HepG2 (cell line): ENCODE results near the gene MYO7A. TPM values are rescaled to one million over a fixed set of nuclear protein-coding genes. Genes with fewer than 3 reads are reported as not detected.

Experiments used
- ATAC-seq: fragments of 200-7000 bp; cut with Tn5 transposase; 3 replicates; pipeline ENCODE4 v1.9.1; 2020; ENCODE audit warnings: mild to moderate bottlenecking, moderate library complexity
- BruUV-seq: library from RNA; stranded (reverse); fragments of 400-500 nt; replicated peaks from 2 replicates; lab custom pipeline; 2021; lab: Mats Ljungman, UMichigan
- CTCF ChIA-PET: fragments of 300-600 bp; formaldehyde crosslinking; extraction: SDS; loops from one replicate; lab custom pipeline; 2021; ENCODE audit warnings: low total read pairs, inconsistent platforms, low intra/inter-chr PET ratio; lab: Yijun Ruan, JAX
- POLR2A ChIA-PET: fragments of 350-600 bp; sonication (Branson Sonifier 250); formaldehyde crosslinking; loops from one replicate; lab custom pipeline; 2020; ENCODE audit warnings: antibody characterized with exemption, inconsistent platforms; lab: Yijun Ruan, JAX
- DNase-seq: peaks from one replicate; pipeline ENCODE4 v3.0.0-alpha.2; 2015; ENCODE audit warnings: low spot score
- FAIRE-seq: peaks from 3 replicates; lab custom pipeline; 2011; peaks lifted over from hg19 to GRCh38; lab: Jason Lieb, UNC
- H2AFZ ChIP-seq: one replicate; pipeline ENCODE4 v1.6.1; 2011; ENCODE audit warnings: low read length, inconsistent platforms
- H3K27ac ChIP-seq: fragments of 300-600 bp; 3 replicates; pipeline ENCODE4 v1.8.0; 2011; ENCODE audit warnings: mixed run types, mild to moderate bottlenecking, mixed read lengths, low read length, inconsistent platforms; ENCODE audit not compliant: insufficient read depth; ENCODE audit errors: extremely low read length
- H3K27me3 ChIP-seq, 2 experiments: fragments of 200-600 bp in 1 of 2; 2 replicates in 1 of 2; 3 replicates in 1 of 2; pipeline versions ENCODE4 v1.6.0 to v1.8.0; 2011; ENCODE audit warnings: low read length in 2 of 2, mild to moderate bottlenecking in 2 of 2, moderate library complexity in 2 of 2, inconsistent platforms in 1 of 2; ENCODE audit not compliant: insufficient read depth in 2 of 2, control insufficient read depth in 1 of 2
- H3K36me3 ChIP-seq, 2 experiments: fragments of 200-600 bp in 1 of 2; replicated peaks in 1 of 2; 2 replicates in 1 of 2; 3 replicates in 1 of 2; pipeline versions ENCODE4 v1.5.1 to v1.8.0; 2011; ENCODE audit warnings: low read length in 2 of 2, inconsistent platforms in 1 of 2; ENCODE audit not compliant: insufficient read depth in 2 of 2, control insufficient read depth in 1 of 2
- H3K4me1 ChIP-seq: 2 replicates; pipeline ENCODE4 v1.5.1; 2012; ENCODE audit warnings: low read length, inconsistent platforms; ENCODE audit not compliant: insufficient read depth
- H3K4me2 ChIP-seq: 2 replicates; pipeline ENCODE4 v1.6.0; 2011; ENCODE audit warnings: low read depth, low read length, inconsistent platforms
- H3K4me3 ChIP-seq, 3 experiments: fragments of 200-600 bp in 1 of 3; sonication (generic), shearing (Covaris generic) in 1 of 3; replicated peaks in 1 of 3; 2 replicates each; pipeline ENCODE4 v1.5.1; 2011 to 2016; ENCODE audit warnings: low read length in 3 of 3, inconsistent platforms in 2 of 3, low read depth in 2 of 3, mild to moderate bottlenecking in 2 of 3, control low read depth in 1 of 3, mixed read lengths in 1 of 3; ENCODE audit not compliant: insufficient read depth in 1 of 3
- H3K79me2 ChIP-seq: one replicate; pipeline ENCODE4 v1.6.1; 2011; ENCODE audit warnings: low read length, inconsistent platforms; ENCODE audit not compliant: insufficient read depth
- H3K9ac ChIP-seq: 2 replicates; pipeline ENCODE4 v1.6.0; 2011; ENCODE audit warnings: mild to moderate bottlenecking, low read depth, low read length, inconsistent platforms; ENCODE audit not compliant: insufficient read depth
- H3K9me3 ChIP-seq: 2 replicates; pipeline ENCODE4 v1.5.1; 2012; ENCODE audit warnings: mild to moderate bottlenecking, low read length
- H4K20me1 ChIP-seq: 2 replicates; pipeline ENCODE4 v1.6.0; 2011; ENCODE audit warnings: inconsistent platforms, mild to moderate bottlenecking, low read length, moderate library complexity; ENCODE audit not compliant: insufficient read depth
- ATAD3A ChIP-seq: sonication (generic); formaldehyde crosslinking; IDR thresholded peaks from 2 replicates; pipeline ENCODE4 v1.4.0; 2020; ENCODE audit warnings: missing genetic modification reagents
- CSRNP1 ChIP-seq: sonication (generic); formaldehyde crosslinking; IDR thresholded peaks from 2 replicates; pipeline ENCODE4 v1.8.1; 2023; ENCODE audit warnings: mild to moderate bottlenecking, missing genetic modification reagents
- RCOR2 ChIP-seq: IDR thresholded peaks from 2 replicates; pipeline ENCODE4 v1.6.1; 2016; ENCODE audit warnings: missing biosample characterization, missing genetic modification reagents
- ZNF326 ChIP-seq: sonication (generic); formaldehyde crosslinking; IDR thresholded peaks from 2 replicates; pipeline ENCODE4 v1.4.0; 2020; ENCODE audit warnings: missing genetic modification reagents, borderline replicate concordance
- ZNF710 ChIP-seq: sonication (generic); formaldehyde crosslinking; IDR thresholded peaks from 2 replicates; pipeline ENCODE4 v1.5.0; 2020; ENCODE audit warnings: mild to moderate bottlenecking, missing genetic modification reagents, borderline replicate concordance
- WGBS: methylation state at CpG from one replicate; pipeline ENCODE4 v1.1.6; 2017; ENCODE audit warnings: low lambda C conversion rate; 5-methylcytosine and 5-hydroxymethylcytosine counted together
- in situ Hi-C: cut with HindIII; loops from 2 replicates; pipeline ENCODE4 v1.10.0; 2017; ENCODE audit warnings: low pct_unique_long_range_greater_than_20kb; ENCODE audit not compliant: extremely low pct_ligation_motif_present
- intact Hi-C: fragments of 100-400 bp; cut with micrococcal nuclease; formaldehyde crosslinking; loops from one replicate; pipeline ENCODE4 v1.10.0; 2022; ENCODE audit not compliant: unreplicated experiment
- polyA plus RNA-seq, 8 experiments: library from polyadenylated mRNA; depleted of rRNA in 3 of 8; stranded (reverse) in 7 of 8; unstranded in 1 of 8; fragments of >200 nt; fragmentation: Illumina TruSeq in 4 of 8; extraction: Trizol in 4 of 8; gene quantifications; 2 replicates each; pipeline versions ENCODE4 v1.2.1 to v1.2.3, GENCODE V29; 2011 to 2016; ENCODE audit warnings: low read depth in 4 of 8, missing spikeins in 1 of 8, mixed read lengths in 1 of 8; ENCODE audit not compliant: insufficient read depth in 1 of 8
- total RNA-seq, 5 experiments: library from RNA; depleted of rRNA; stranded (reverse); fragments of >200 nt; fragmentation: Illumina TruSeq; extraction: Trizol; gene quantifications; 2 replicates each; pipeline ENCODE4 v1.2.3, GENCODE V29; 2016; ENCODE audit warnings: low read depth in 1 of 5

The MYO7A gene
- total and polyA plus RNA-seq, 2 of the 13 experiments (the other 11 are each of a cell fraction or from before 2014, with no cell fraction given), result 7.5 to 10.0 TPM

DNA sequence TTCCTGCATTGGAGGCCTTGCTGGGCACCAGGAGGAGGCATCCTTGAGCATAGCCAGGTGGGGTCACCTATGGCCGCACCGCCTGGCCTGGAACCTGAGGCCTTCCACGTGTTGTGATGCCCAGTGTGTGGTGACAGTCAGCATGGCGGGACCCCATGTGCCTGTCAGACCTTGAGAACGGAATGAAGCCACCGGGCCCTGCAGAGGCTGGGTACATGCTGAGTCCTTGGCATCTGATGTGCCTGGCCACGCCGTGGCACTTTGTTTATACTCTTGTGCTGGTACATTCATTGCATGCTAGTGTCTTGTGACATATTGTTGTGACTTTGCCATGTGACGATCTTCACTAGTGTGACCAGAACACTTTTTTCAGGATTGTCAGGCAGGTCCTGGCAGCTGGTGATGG is 8.5 kb upstream of the MYO7A start:
- TF ChIP-seq ZNF326, result no peak
- TF ChIP-seq RCOR2 (CRISPR knock-in tag), result no peak
- no peak for TF ChIP-seq ATAD3A
- TF ChIP-seq CSRNP1, result no peak
- no peak for TF ChIP-seq ZNF710 (CRISPR knock-in tag)
- H3K4me3 ChIP-seq, result no peak overlapping the region
- H3K4me1 ChIP-seq, result no peaks in the 10 kb centered on the region
- no peak for FAIRE-seq
- ATAC-seq, result no peak
- BruUV-seq, result no TSS peak
- POLR2A ChIA-PET, result no interaction called here
- no peaks in the 10 kb centered on the region for H3K36me3 ChIP-seq
- in situ Hi-C loops, result no loop called here
- H3K27me3 ChIP-seq, result peaks cover 0 to 4% of the 10 kb centered on the region in 2 experiments; a peak in 1 of 5 replicates
- intact Hi-C loops, result no loop called here
- H2AFZ ChIP-seq, result no peak overlapping the region
- no peaks in the 10 kb centered on the region for H4K20me1 ChIP-seq
- CTCF ChIA-PET, result no interaction called here
- no peak overlapping the region for H3K9ac ChIP-seq
- DNase-seq, result no peak
- no peak overlapping the region for H3K27ac ChIP-seq
- no peaks in the 10 kb centered on the region for H3K79me2 ChIP-seq
- no peaks in the 10 kb centered on the region for H3K9me3 ChIP-seq
- 77% methylated on average over 6 of the region's 9 CpGs for WGBS
- H3K4me2 ChIP-seq, result no peak overlapping the region
